ENCODE results near the gene ECT2.
"Not testable (repeated sequence)": the region's sequence is repeated elsewhere in the genome, so short reads cannot be mapped to it uniquely, and the experiment has no call there.

The ECT2 gene

DNA sequence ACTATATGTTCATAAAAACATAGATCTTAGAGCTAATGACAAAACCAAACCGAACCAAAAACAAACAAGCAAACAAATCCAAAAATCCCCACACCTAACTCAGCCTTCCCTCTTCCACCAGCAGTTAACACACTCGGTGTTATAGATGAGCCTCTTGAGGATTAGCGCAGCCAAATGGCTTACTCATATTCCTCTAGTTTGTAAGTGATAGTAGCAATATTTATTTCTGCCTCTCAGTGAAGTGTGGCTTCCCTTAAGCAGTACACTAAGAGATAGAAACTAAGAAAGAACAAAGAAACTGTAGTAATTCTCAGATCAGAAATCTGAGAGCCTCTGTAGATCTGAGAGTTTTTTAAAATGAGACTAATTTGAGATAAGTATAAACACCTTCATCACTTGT is 37.2 kb upstream of the ECT2 start:
- DNase-seq (ENCODE audit: low spot score), result no peak

GRCh38 chr3:172716476-172716875 is 34.0 kb upstream of the ECT2 start:
- TF ChIP-seq, protein P1, sequence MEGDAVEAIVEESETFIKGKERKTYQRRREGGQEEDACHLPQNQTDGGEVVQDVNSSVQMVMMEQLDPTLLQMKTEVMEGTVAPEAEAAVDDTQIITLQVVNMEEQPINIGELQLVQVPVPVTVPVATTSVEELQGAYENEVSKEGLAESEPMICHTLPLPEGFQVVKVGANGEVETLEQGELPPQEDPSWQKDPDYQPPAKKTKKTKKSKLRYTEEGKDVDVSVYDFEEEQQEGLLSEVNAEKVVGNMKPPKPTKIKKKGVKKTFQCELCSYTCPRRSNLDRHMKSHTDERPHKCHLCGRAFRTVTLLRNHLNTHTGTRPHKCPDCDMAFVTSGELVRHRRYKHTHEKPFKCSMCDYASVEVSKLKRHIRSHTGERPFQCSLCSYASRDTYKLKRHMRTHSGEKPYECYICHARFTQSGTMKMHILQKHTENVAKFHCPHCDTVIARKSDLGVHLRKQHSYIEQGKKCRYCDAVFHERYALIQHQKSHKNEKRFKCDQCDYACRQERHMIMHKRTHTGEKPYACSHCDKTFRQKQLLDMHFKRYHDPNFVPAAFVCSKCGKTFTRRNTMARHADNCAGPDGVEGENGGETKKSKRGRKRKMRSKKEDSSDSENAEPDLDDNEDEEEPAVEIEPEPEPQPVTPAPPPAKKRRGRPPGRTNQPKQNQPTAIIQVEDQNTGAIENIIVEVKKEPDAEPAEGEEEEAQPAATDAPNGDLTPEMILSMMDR (IDR thresholded peaks at IDR 0.05; ENCODE audit: extremely low read depth, missing control alignments), result no peak
- DNase-seq (ENCODE audit: low spot score), result no peak

More for the DNA sequence above, 37.2 kb upstream of the ECT2 start:
- TF ChIP-seq, protein P1 (IDR thresholded peaks at IDR 0.05; ENCODE audit: extremely low read depth, missing control alignments), result no peak

- no peak for DNase-seq (ENCODE audit: low spot score)
- TF ChIP-seq, protein P1 (IDR thresholded peaks at IDR 0.05; ENCODE audit: extremely low read depth, missing control alignments), result no peak
Measured at GRCh38 chr3:172717493-172718088, 32.9 kb upstream of the ECT2 start.

- DNase-seq (ENCODE audit: low spot score), result not testable (repeated sequence)
Measured at GRCh38 chr3:172722536-172723040, 27.9 kb upstream of the ECT2 start.

DNA sequence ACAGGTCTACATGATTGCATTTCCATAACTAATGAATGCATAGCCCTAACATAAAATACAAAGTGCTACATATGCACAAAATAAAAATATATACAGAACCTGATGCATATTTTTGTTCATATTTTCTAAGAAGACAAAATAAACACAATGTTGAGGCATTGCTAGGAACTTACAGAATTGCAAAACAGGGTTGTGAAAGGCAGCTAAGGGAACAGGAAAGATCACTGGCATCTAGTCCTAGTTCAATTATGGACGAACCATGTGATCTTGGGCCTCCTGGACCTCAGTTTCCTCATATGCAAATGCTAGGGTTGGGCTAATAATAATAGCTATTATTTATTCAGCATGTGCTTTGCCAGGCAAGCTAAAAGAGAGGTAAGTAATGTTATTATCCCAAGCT is 24.1 kb upstream of the ECT2 start:
- DNase-seq (ENCODE audit: low spot score), result no peak
- TF ChIP-seq, protein P1 (IDR thresholded peaks at IDR 0.05; ENCODE audit: extremely low read depth, missing control alignments), result no peak

GRCh38 chr3:172735014-172735413 is 15.5 kb upstream of the ECT2 start:
- no peak for DNase-seq (ENCODE audit: low spot score)
- TF ChIP-seq, protein P1 (IDR thresholded peaks at IDR 0.05; ENCODE audit: extremely low read depth, missing control alignments), result no peak

GRCh38 chr3:172739462-172739861 is 11.1 kb upstream of the ECT2 start:
- TF ChIP-seq, protein P1 (IDR thresholded peaks at IDR 0.05; ENCODE audit: extremely low read depth, missing control alignments), result no peak
- no peak for DNase-seq (ENCODE audit: low spot score)

- DNase-seq (ENCODE audit: low spot score), result no peak
- TF ChIP-seq, protein P1 (IDR thresholded peaks at IDR 0.05; ENCODE audit: extremely low read depth, missing control alignments), result no peak
Measured at GRCh38 chr3:172746475-172746874, 4.1 kb upstream of the ECT2 start.
